ENCODE data around the gene C11orf21.

C11orf21 gene

DNA sequence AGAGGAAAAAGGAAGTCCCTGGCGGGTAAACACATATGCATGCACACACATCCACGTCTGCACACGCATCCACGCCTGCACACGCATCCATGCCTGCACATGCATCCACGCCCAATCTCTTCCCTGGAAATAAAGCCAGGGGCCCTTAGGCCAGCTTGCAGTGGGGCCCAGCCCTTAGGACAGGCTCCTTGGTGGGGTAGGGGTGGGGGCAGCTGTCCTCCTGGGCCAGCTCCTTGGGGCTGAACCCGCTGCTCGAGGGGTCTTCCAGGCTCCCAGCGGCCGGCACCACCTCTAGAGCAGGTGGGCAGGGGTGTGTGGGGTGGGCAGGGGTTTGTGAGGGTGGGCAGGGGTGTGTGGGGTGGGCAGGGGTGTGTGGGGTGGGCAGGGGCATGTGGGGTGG is 1.9 kb downstream of the C11orf21 start:
- no peak overlapping the region for H3K4me3 ChIP-seq (ENCODE audit: low read depth in 1 of 2, low read length in 2 of 2)
- no peak overlapping the region for H3K27ac ChIP-seq (ENCODE audit: low read length)
- H3K9me3 ChIP-seq (ENCODE audit: control insufficient read depth in 1 of 2, low read length in 2 of 2), result no peaks in the 10 kb centered on the region
- H3K36me3 ChIP-seq (ENCODE audit: control insufficient read depth in 1 of 2, insufficient read depth in 2 of 2, low read length in 2 of 2), result no peaks in the 10 kb centered on the region
- H3K27me3 ChIP-seq (ENCODE audit: low read depth, low read length), result no peaks in the 10 kb centered on the region
- H3K4me1 ChIP-seq (ENCODE audit: control insufficient read depth in 1 of 2, insufficient read depth in 2 of 2, low read length in 2 of 2), result peaks cover 0 to 2% of the 10 kb centered on the region in 2 donors

DNA sequence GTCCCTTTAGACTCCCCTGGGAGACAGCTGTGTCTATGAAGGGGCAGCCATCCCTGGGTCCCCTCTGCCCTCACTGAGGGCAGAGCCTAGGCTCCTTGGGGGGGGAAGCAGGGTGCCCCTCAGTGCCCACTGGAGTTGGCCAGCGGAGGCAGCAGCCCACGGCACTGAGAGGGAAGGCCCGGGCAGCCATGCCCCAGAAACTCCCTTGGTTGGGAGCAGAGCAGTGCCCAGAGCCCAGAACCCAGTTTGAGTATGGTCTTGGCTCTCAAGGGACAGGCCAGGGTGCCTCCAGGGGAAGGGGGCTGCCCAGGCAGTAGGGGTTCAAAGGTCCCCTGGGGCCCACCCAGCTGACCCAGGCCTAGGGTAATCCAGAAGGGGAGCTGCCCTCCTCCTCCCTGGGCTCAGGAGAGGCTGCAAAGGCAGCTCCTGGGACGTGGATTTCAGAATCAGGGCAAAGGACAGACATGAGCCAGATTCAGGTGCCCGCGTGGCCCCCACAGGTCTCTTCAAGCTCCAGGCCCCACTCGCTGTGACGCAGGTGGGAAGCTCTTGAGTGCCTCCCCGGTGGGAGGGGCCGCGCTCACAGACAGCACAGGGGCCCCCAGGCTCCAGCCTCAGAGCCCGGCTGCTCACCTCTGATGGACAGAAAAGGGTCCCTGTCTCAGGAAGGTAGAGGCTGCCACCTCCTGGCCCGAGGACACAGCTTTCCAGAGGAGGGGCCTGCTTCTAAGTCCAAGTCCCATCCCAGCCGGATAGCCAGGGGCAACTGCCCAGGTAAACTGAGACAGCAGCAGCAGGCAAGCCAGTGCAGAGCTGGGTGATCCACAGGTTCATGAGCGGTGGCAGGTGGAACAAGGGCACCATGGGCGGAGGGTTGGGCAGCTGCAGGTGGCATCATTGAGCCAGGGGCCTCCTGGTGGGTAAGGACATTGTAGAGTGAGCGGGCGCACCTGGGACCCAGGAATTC is 2.6 kb downstream of the C11orf21 start:
- Histone ChIP-seq H3K9me3 (ENCODE audit: control insufficient read depth in 1 of 2, low read length in 2 of 2) (no peaks in the 10 kb centered on the region), H3K4me1 (ENCODE audit: control insufficient read depth in 1 of 2, insufficient read depth in 2 of 2, low read length in 2 of 2) (no peaks in the 10 kb centered on the region), H3K36me3 (ENCODE audit: control insufficient read depth in 1 of 2, insufficient read depth in 2 of 2, low read length in 2 of 2) (no peaks in the 10 kb centered on the region), H3K27me3 (ENCODE audit: low read depth, low read length) (no peaks in the 10 kb centered on the region), H3K4me3 (ENCODE audit: low read depth in 1 of 2, low read length in 2 of 2) (no peak overlapping the region), H3K27ac (ENCODE audit: low read length) (no peak overlapping the region)

- no peaks in the 10 kb centered on the region for H3K9me3 ChIP-seq (ENCODE audit: control insufficient read depth in 1 of 2, low read length in 2 of 2)
- H3K4me1 ChIP-seq (ENCODE audit: control insufficient read depth in 1 of 2, insufficient read depth in 2 of 2, low read length in 2 of 2), result no peaks in the 10 kb centered on the region
- no peak overlapping the region for H3K4me3 ChIP-seq (ENCODE audit: low read depth in 1 of 2, low read length in 2 of 2)
- no peak overlapping the region for H3K27ac ChIP-seq (ENCODE audit: low read length)
- H3K27me3 ChIP-seq (ENCODE audit: low read depth, low read length), result no peaks in the 10 kb centered on the region
- no peaks in the 10 kb centered on the region for H3K36me3 ChIP-seq (ENCODE audit: control insufficient read depth in 1 of 2, insufficient read depth in 2 of 2, low read length in 2 of 2)
Observed at GRCh38 chr11:2298131-2298794, 3.5 kb downstream of the C11orf21 start.

- no peaks in the 10 kb centered on the region for H3K9me3 ChIP-seq (ENCODE audit: control insufficient read depth in 1 of 2, low read length in 2 of 2)
- H3K27ac ChIP-seq (ENCODE audit: low read length), result no peak overlapping the region
- H3K27me3 ChIP-seq (ENCODE audit: low read depth, low read length), result no peaks in the 10 kb centered on the region
- H3K4me3 ChIP-seq (ENCODE audit: low read depth in 1 of 2, low read length in 2 of 2), result no peak overlapping the region
- H3K4me1 ChIP-seq (ENCODE audit: control insufficient read depth in 1 of 2, insufficient read depth in 2 of 2, low read length in 2 of 2), result no peaks in the 10 kb centered on the region
- no peaks in the 10 kb centered on the region for H3K36me3 ChIP-seq (ENCODE audit: control insufficient read depth in 1 of 2, insufficient read depth in 2 of 2, low read length in 2 of 2)
Observed at GRCh38 chr11:2297623-2298030, 4.1 kb downstream of the C11orf21 start.

DNA sequence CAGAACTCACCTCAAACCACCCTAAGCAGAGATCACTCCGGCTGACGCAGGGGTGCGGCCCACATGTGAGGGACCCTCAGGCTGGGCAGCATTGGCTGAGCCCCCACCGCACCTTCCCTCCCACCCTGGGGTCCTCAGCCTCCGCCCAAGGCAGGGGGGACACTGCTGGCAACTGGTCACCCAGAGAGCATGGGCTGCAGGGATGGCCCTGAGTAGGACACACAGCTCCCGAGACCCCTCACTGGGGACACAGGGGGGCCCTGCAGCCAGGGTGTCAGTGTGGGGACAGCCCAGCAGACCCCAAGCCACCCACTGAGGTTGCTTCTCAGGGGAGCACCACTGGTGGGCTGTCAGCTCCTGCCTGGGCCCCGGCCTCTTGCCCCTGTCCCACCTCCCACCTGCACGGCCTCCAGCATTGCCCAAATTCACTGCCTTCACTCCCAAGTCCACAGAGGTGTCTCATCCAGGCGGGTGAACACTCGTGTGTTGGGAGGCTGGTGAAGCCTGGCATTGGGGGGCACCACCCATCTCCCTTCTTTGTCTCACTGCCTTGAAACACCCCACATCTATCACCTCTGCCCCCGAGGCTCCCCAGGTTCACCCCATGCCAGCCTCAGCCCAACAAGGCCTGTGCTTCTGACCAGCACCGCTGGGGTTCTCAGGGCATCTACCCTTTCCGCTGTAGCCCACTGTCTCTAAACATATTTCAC is 4.7 kb downstream of the C11orf21 start:
- no peak overlapping the region for H3K4me3 ChIP-seq (ENCODE audit: low read depth in 1 of 2, low read length in 2 of 2)
- H3K27me3 ChIP-seq (ENCODE audit: low read depth, low read length), result no peaks in the 10 kb centered on the region
- H3K27ac ChIP-seq (ENCODE audit: low read length), result no peak overlapping the region
- H3K36me3 ChIP-seq (ENCODE audit: control insufficient read depth in 1 of 2, insufficient read depth in 2 of 2, low read length in 2 of 2), result no peaks in the 10 kb centered on the region
- no peaks in the 10 kb centered on the region for H3K4me1 ChIP-seq (ENCODE audit: control insufficient read depth in 1 of 2, insufficient read depth in 2 of 2, low read length in 2 of 2)
- H3K9me3 ChIP-seq (ENCODE audit: control insufficient read depth in 1 of 2, low read length in 2 of 2), result no peaks in the 10 kb centered on the region

DNA sequence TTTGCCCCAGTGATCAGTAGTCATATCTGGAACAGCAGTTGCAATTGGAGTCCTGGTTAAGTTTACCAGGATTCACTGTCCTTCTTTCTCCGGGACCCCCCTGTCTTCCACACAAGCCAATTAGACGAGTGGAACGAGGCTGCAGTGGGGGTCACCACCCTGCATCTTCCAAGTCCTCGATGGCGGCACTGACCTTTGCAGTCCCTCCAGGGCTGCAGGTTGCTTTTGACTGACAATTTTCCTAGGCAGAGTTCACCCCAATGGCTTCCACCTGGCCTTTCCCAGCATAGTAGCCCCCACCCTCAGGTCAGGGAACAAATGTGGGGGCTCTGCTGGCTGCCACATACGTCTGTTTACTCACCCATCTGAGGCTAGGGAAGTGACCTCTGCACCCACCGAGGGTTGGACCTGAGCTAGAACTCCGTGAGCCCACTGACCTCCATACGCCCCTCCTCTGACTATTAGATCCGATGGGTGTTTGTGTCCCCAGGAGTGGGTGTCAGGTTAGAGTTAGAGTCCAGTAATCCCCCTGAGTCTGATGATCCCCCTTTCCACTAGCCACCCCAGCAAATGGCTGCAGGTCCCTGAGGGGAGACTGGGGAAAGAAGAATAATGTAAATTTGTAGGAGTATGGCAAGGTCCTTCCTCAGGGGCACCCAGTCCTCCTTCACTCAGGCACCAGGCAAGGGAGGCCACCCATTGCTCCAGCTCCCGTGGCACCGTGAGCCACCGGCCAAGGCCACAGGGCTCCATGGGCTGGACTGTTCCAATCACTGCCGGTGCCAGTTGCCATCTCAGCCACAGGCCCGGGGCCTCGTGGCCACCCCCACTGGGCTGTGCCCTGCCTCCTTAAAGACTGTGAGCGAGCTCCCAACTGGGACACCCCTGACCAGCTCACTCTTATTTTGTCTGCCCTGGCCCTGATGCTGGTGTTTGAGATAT is 5.5 kb downstream of the C11orf21 start:
- Histone ChIP-seq H3K27ac (ENCODE audit: low read length) (no peak overlapping the region), H3K27me3 (ENCODE audit: low read depth, low read length) (no peaks in the 10 kb centered on the region), H3K4me3 (ENCODE audit: low read depth in 1 of 2, low read length in 2 of 2) (no peak overlapping the region), H3K9me3 (ENCODE audit: control insufficient read depth in 1 of 2, low read length in 2 of 2) (no peaks in the 10 kb centered on the region), H3K4me1 (ENCODE audit: control insufficient read depth in 1 of 2, insufficient read depth in 2 of 2, low read length in 2 of 2) (no peaks in the 10 kb centered on the region), H3K36me3 (ENCODE audit: control insufficient read depth in 1 of 2, insufficient read depth in 2 of 2, low read length in 2 of 2) (no peaks in the 10 kb centered on the region)

DNA sequence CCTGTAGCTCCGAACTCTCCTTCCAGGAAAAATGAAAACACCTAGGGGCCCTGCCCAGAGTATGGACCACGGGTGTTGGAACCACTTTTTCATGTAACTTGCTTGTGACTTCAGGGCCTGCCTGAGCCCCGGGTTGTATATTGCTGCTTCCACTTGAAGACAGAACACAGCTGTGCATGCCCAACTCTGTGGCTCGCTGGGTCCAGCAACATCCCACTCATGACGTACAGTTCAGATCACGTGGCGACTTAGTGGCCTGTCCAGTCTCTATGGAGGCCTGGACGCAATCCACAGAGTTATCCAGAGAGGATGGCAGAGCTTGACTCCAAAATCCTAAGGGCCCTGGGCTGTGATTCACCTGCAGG is 6.8 kb downstream of the C11orf21 start:
- Histone ChIP-seq H3K4me3 (ENCODE audit: low read depth in 1 of 2, low read length in 2 of 2) (no peak overlapping the region), H3K4me1 (ENCODE audit: control insufficient read depth in 1 of 2, insufficient read depth in 2 of 2, low read length in 2 of 2) (no peaks in the 10 kb centered on the region), H3K36me3 (ENCODE audit: control insufficient read depth in 1 of 2, insufficient read depth in 2 of 2, low read length in 2 of 2) (no peaks in the 10 kb centered on the region), H3K9me3 (ENCODE audit: control insufficient read depth in 1 of 2, low read length in 2 of 2) (no peaks in the 10 kb centered on the region), H3K27me3 (ENCODE audit: low read depth, low read length) (no peaks in the 10 kb centered on the region), H3K27ac (ENCODE audit: low read length) (no peak overlapping the region)

DNA sequence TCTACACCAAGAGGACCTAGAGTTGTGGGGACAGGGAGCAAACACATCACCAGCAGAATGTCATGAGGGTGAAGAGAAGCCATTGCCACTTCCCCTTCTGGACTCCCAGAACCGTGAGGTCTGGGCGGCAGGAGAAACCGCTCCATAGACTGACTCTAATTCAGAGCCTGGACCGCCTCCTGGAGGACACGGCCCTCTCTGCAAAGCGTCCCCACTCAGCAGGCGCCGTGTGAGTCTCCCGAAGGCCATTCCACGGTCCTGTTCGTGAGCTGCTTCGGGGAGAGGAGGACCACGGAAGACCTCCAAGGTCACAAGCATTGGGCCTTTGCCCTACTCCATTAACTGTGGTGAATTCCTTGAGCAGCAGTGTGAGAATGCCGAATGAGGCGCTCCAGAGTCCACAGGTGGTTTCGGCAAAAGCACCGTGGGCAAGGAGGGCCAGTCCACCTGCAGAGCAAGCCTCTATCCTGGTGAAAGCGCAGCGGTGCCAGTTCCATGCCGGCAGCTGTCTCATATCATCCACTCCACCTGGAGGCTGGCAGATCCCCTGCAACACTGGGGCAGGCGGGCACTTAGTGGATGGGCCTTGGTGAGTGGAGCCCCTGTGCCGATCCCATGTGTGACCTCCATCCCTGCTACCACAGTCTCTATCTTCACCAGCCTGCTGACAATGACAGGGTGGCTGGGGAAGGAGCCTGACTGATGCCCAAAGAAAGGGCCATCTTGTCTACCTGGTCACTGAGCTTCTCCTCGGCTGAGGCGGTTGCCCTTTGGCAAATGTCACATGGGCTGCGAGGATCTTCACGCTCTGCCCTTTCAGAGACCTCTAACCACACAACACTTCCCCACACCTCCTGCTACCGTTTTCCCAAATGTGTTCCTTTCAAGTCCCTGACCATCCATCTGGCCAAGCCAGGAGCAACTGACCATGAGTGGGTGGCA is 7.5 kb downstream of the C11orf21 start:
- Histone ChIP-seq H3K27ac (ENCODE audit: low read length) (no peak overlapping the region), H3K27me3 (ENCODE audit: low read depth, low read length) (no peaks in the 10 kb centered on the region), H3K36me3 (ENCODE audit: control insufficient read depth in 1 of 2, insufficient read depth in 2 of 2, low read length in 2 of 2) (no peaks in the 10 kb centered on the region), H3K9me3 (ENCODE audit: control insufficient read depth in 1 of 2, low read length in 2 of 2) (no peaks in the 10 kb centered on the region), H3K4me3 (ENCODE audit: low read depth in 1 of 2, low read length in 2 of 2) (no peak overlapping the region), H3K4me1 (ENCODE audit: control insufficient read depth in 1 of 2, insufficient read depth in 2 of 2, low read length in 2 of 2) (no peaks in the 10 kb centered on the region)

GRCh38 chr11:2293531-2293971 is 8.2 kb downstream of the C11orf21 start:
- Histone ChIP-seq H3K9me3 (ENCODE audit: control insufficient read depth in 1 of 2, low read length in 2 of 2) (no peaks in the 10 kb centered on the region), H3K36me3 (ENCODE audit: control insufficient read depth in 1 of 2, insufficient read depth in 2 of 2, low read length in 2 of 2) (no peaks in the 10 kb centered on the region), H3K27ac (ENCODE audit: low read length) (no peak overlapping the region), H3K4me3 (ENCODE audit: low read depth in 1 of 2, low read length in 2 of 2) (no peak overlapping the region), H3K4me1 (ENCODE audit: control insufficient read depth in 1 of 2, insufficient read depth in 2 of 2, low read length in 2 of 2) (no peaks in the 10 kb centered on the region), H3K27me3 (ENCODE audit: low read depth, low read length) (no peaks in the 10 kb centered on the region)

GRCh38 chr11:2290351-2290841 is 11.3 kb downstream of the C11orf21 start:
- no peaks in the 10 kb centered on the region for H3K4me1 ChIP-seq (ENCODE audit: control insufficient read depth in 1 of 2, insufficient read depth in 2 of 2, low read length in 2 of 2)
- no peaks in the 10 kb centered on the region for H3K9me3 ChIP-seq (ENCODE audit: control insufficient read depth in 1 of 2, low read length in 2 of 2)
- H3K4me3 ChIP-seq (ENCODE audit: low read depth in 1 of 2, low read length in 2 of 2), result no peak overlapping the region
- no peaks in the 10 kb centered on the region for H3K36me3 ChIP-seq (ENCODE audit: control insufficient read depth in 1 of 2, insufficient read depth in 2 of 2, low read length in 2 of 2)
- H3K27me3 ChIP-seq (ENCODE audit: low read depth, low read length), result no peaks in the 10 kb centered on the region
- H3K27ac ChIP-seq (ENCODE audit: low read length), result no peak overlapping the region

All from muscle layer of duodenum (tissue), 2 donors.